ENCODE results near the gene CC2D1A.
"Not testable (repeated sequence)": the region's sequence is repeated elsewhere in the genome, so short reads cannot be mapped to it uniquely, and the experiment has no call there.

The CC2D1A gene

GRCh38 chr19:13909430-13909829 lies 3.4 kb downstream of the CC2D1A start:
- DNase-seq: no peak

GRCh38 chr19:13913352-13913751 lies 7.4 kb downstream of the CC2D1A start:
- no peak for DNase-seq

- no peak for DNase-seq
These were observed 8.8 kb downstream of the CC2D1A start for GRCh38 chr19:13914777-13915176.

DNA sequence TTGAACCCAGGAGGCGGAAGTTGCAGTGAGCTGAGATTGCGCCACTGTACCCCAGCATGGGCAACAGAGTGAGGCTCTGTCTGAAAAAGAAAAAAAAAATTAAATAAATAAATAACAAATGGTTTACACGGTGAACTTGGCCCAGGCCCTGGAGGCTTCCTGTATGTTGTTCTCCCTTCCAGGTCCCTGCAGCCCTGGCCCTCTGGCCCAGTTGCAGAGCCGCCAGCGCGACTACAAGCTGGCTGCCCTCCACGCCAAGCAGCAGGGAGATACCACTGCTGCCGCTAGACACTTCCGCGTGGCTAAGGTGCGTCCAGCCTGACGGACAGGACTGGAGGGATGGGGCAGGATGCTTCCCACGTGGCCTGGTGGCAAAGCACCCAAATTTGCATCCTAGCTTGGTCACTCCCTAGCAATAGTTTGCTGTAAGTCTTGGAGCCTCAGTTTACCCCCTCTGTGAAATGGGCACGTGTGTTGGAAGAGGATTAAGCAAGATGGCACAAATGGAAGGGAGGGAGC lies 11.9 kb downstream of the CC2D1A start:
- DNase-seq: no peak

GRCh38 chr19:13918726-13919411 lies 12.9 kb downstream of the CC2D1A start:
- no peak for DNase-seq

GRCh38 chr19:13920524-13920923 lies 14.5 kb downstream of the CC2D1A start:
- no peak for DNase-seq

DNA sequence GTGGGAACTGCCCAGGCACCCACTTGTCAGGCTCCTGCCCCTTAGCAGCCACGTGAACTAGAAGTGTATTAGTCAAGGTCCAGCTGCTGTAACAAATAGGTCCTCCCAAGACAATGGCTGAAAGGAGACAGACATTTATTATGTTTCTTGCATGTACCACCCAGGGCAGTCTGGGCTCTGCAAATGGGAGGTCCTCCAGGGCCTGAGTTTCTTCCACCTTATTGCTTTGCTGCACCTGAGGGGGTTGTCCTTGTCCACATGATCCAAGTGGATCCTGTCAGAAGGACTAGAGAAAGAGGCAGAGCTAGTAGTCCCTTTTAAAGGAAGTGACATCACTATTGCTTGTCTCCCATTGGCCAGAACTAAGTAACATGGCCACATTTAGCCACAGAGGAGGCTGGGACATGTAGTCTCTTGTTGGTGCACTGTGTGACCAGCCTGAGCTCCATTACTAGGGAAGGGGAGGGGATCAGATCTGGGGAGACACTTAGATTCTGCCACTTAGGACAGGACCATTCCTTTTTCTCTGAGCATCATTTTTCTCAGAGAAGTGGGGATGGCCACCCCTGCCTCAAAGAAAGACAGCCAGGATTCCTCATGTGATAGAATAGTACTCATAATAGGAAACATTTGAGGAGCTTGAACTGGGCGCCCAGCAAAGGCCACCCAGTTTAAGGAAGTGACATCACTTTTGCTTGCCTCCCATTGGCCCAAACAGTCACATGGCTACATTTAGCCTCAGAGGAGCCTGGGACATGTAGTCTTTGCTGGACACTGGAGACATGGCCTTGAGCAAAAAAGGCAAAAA lies 15.1 kb downstream of the CC2D1A start:
- peak in 2 of 3 experiments; percentile 0 to 44 for DNase-seq

- DNase-seq: not testable (repeated sequence)
These were observed 16.1 kb downstream of the CC2D1A start for GRCh38 chr19:13922118-13922517.

- DNase-seq: no peak
These were observed 17.4 kb downstream of the CC2D1A start for GRCh38 chr19:13923194-13923987.

GRCh38 chr19:13926010-13926409 lies 20.0 kb downstream of the CC2D1A start:
- no peak for DNase-seq

DNA sequence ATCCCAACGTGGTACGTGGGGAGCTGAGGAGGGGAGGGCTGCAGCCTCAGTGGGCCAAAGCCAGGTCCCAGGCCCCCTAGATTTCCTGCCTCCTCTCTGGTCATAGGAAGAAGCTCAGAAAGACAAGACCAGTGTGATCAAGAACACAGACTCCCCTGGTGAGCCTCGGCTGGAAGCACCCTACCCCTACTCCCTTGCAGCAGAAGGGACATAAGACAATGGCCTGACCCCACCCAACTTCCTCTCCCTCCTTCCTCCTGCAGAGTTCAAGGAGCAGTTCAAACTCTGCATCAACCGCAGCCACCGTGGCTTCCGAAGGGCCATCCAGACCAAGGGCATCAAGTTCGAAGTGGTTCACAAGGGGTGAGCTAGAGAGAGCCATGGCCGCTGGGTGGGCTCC lies 20.7 kb downstream of the CC2D1A start:
- no peak for DNase-seq

DNA sequence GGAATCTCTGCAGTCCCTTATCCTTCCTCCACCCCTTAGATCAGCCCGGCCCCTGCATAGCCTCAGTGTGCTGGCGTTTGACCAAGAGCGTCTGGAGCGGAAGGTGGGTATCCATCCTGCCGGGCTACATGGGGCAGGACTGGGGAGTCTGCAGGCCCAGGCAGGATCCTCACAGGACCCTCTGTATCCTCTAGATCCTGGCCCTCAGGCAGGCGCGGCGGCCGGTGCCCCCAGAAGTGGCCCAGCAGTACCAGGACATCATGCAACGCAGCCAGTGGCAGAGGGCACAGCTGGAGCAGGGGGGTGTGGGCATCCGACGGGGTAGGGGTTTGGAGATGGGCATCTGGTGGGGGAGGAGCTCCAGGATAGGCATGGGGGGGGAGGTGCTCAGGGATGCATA lies 23.3 kb downstream of the CC2D1A start:
- DNase-seq: peak in 1 of 3 experiments; percentile 11

- DNase-seq: peak in 2 of 3 experiments; percentile 20 to 52
These were observed 24.0 kb downstream of the CC2D1A start for GRCh38 chr19:13929956-13930355.

DNA sequence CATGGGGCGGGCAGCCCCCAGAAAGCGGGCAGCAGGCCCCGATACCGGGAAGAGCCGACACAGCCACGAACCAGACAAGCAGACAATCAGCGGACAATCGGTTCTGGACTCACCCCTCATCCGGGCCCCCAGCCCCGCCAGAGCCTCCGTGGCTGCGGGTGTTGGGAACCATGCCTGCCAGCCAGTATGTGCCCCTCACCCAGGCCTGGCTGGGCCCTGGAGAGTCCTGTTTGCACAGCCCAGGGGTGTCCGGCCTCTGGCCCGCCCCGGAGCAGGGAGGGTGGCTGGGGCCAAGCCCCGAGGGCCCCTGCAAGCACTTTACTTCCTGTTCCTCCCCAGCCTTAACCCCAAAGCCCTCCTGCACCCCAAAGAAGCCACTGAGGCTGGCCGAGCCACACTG lies 24.4 kb downstream of the CC2D1A start:
- no peak for DNase-seq

- no peak for DNase-seq
These were observed 25.6 kb downstream of the CC2D1A start for GRCh38 chr19:13931391-13932148.

- no peak for DNase-seq
These were observed 26.2 kb downstream of the CC2D1A start for GRCh38 chr19:13932149-13932637.

- no peak for DNase-seq
These were observed 27.0 kb downstream of the CC2D1A start for GRCh38 chr19:13932911-13933393.

DNA sequence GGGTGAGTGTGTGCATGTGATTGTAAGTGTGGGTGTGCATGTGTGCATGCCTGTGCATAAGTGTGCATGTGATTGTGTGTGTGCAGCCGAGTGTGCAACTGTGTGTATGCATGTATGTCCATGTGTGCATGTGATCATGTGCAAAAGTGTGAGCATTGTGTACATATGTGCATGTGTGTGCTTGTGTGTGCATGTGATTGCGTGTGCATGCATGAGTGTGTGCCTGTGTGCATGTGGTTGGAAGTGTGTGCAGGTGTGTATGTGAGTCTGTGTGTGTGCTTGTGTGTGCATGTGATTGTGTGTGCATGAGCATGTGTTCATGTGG lies 28.7 kb downstream of the CC2D1A start:
- no peak for DNase-seq

- peak in 1 of 3 experiments; percentile 20 for DNase-seq
These were observed 29.9 kb downstream of the CC2D1A start for GRCh38 chr19:13935765-13936510.

DNA sequence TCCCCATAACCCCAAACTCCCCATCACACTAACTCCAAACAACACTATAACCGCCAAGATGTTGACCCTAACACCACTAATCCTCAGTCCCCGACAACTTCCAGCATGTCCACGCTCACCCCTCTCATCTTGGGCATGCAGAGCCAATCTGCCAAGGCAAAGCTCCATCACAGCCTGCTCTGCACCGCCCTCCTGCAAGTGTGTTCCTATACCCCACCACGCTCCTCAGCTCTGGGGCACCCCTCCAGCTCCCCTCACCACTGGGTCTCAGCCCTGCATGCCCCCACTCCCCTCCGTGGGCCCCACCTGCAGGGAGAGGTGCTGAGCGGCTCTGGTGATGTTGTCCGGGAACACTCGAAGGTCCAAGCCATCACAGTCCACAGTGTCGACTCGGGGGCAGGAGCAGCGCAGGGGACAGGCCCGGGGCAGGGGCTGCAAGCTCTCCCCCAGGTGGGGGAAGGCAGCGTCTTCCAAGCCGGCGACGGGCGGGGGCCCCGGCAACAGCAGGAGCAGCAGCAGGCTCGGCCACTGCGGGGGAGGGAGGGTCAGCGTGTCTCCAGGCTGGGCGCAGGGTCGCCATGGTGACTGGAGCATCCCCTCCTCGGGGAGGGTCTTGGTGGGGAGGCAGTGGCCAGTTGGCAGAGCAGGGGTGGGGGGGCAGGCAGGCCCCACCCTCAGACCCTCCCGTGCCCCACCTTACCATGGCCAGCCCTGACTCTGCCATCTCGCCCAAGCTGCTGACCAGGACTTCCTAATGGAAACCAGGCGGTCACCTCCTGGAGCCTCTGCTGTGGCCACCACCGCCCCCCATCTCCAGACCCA lies 31.7 kb downstream of the CC2D1A start:
- DNase-seq: peak in 2 of 3 experiments; percentile 31 to 48

Measured in NCI-H1417 (cell line).